AG09319 (cell line): ENCODE data around the gene COG6.

ENCODE experiments used
- DNase-seq: peaks from one replicate; pipeline ENCODE4 v3.0.0-alpha.2; 2010; ENCODE audit warnings: low read depth; ENCODE audit errors: extremely low read depth
- CTCF ChIP-seq: IDR thresholded peaks from 2 replicates; pipeline ENCODE4 v1.5.1; 2011; ENCODE audit warnings: low read depth, mild to moderate bottlenecking, inconsistent platforms, low read length, moderate library complexity

Gene COG6

GRCh38 chr13:39688699-39689405 is 33.4 kb downstream of the COG6 start:
- no peak for TF ChIP-seq CTCF
- DNase-seq: no peak

GRCh38 chr13:39692660-39693438 is 37.4 kb downstream of the COG6 start:
- no peak for DNase-seq
- no peak for TF ChIP-seq CTCF

GRCh38 chr13:39699274-39699673 is 43.8 kb downstream of the COG6 start:
- no peak for DNase-seq
- TF ChIP-seq CTCF: no peak

GRCh38 chr13:39712626-39713025 is 57.2 kb downstream of the COG6 start:
- no peak for DNase-seq

GRCh38 chr13:39729156-39729555 is 73.7 kb downstream of the COG6 start:
- DNase-seq: no peak
- TF ChIP-seq CTCF: peak; percentile 4; the same call in 1 of the 2 replicates

More at GRCh38 chr13:39712626-39713025, 57.2 kb downstream of the COG6 start:
- no peak for TF ChIP-seq CTCF

- TF ChIP-seq CTCF: no peak
- no peak for DNase-seq
Measured at GRCh38 chr13:39734952-39735351, 79.5 kb downstream of the COG6 start.

GRCh38 chr13:39737047-39737446 is 81.6 kb downstream of the COG6 start:
- no peak for DNase-seq
- TF ChIP-seq CTCF: no peak
